ENCODE measurements around the gene DCTN1.

DCTN1 gene

DNA sequence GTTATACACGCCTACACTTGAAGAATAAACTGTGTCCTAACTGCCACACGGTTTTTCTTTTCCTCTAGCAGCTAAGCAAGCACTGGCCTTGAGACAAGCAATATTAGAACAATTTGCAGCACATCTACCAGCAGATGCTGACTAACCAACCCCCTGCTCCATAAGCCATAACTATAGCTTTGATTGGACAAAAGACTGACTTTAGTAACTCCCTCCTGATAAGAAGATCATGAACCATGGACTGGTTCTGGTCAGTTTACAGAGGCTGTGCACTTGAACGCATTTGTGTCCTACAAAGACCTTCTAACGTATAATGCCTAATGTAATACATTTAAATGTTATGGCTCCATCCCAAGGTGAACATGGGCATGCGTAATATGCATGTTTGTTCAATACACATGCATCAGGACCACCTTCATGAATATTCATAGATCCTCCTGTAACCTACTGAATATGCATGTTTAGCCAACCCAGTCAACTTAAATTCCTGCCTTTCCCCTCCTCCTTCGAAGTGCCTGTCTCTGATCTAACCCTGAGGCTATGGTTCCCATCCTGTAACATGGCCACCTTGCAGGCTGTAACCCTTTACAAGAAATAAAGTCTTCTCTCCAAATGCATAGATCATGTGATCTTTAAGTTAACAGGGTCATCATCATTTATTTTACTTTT is 63.4 kb downstream of the DCTN1 start:
- no peak for DNase-seq

GRCh38 chr2:74314107-74314506 is 66.0 kb downstream of the DCTN1 start:
- no peak for DNase-seq

- DNase-seq: no peak
Observed at GRCh38 chr2:74313497-74313896, 66.6 kb downstream of the DCTN1 start.

GRCh38 chr2:74312913-74313312 is 67.2 kb downstream of the DCTN1 start:
- DNase-seq: no peak

Measured in stimulated activated CD4-positive, alpha-beta T cell treated with anti-CD3 and anti-CD28 coated beads, Interleukin-4, amount 100 ng/mL, for 4 hours (primary cell).